Peyer's patch (tissue), 4 donors: ENCODE data around the gene ARHGAP26. TPM values are rescaled to one million over a fixed set of nuclear protein-coding genes. Genes with fewer than 3 reads are reported as not detected.

Experiments
- DNase-seq, 3 donors: peaks; one replicate each; pipeline ENCODE4 v3.0.0-alpha.2; 2017 to 2019
- H3K27ac ChIP-seq, 4 donors: fragments of 200-600 bp; sonication (generic); one replicate each; pipeline ENCODE4 v1.5.1; 2016 to 2019
- H3K27me3 ChIP-seq, 2 donors: fragments of 200-600 bp; sonication (generic); one replicate each; pipeline ENCODE4 v1.5.1; 2019
- H3K36me3 ChIP-seq, 3 donors: fragments of 200-600 bp; sonication (generic); one replicate each; pipeline ENCODE4 v1.5.1; 2016 to 2019
- H3K4me1 ChIP-seq, 4 donors: fragments of 200-600 bp; sonication (generic); one replicate each; pipeline ENCODE4 v1.5.1; 2016 to 2019
- H3K4me3 ChIP-seq, 4 donors: fragments of 200-600 bp; sonication (generic); 1 replicate in 3 of 4; 2 replicates in 1 of 4; pipeline ENCODE4 v1.5.1; 2016 to 2019; ENCODE audit warnings: mild to moderate bottlenecking in 1 of 4
- H3K9me3 ChIP-seq, 4 donors: fragments of 200-600 bp; sonication (generic); one replicate each; pipeline ENCODE4 v1.5.1; 2016 to 2019; ENCODE audit warnings: mild to moderate bottlenecking in 1 of 4
- CTCF ChIP-seq, 6 experiments: fragments of 450-650 bp in 4 of 6; fragments of 200-600 bp in 2 of 6; sonication (generic) in 1 of 6; IDR thresholded peaks; one replicate each; pipeline ENCODE4 v1.5.1; 2017 to 2019; ENCODE audit warnings: antibody characterized with exemption in 6 of 6, mild to moderate bottlenecking in 3 of 6, moderate library complexity in 1 of 6
- POLR2A ChIP-seq, 2 donors: fragments of 450-650 bp; IDR thresholded peaks; one replicate each; pipeline ENCODE4 v1.5.1; 2017; ENCODE audit warnings: antibody characterized with exemption in 2 of 2, mild to moderate bottlenecking in 2 of 2, moderate library complexity in 2 of 2
- total RNA-seq, 4 donors: library from RNA; depleted of rRNA; stranded (reverse); fragments of >200 nt; gene quantifications; one replicate each; pipeline ENCODE4 v1.1.0, GENCODE V29; 2016

ARHGAP26 gene
- total RNA-seq, 4 donors from 2014 or later = 60.1 to 180 (median 126) TPM

- TF ChIP-seq CTCF (IDR thresholded peaks at IDR 0.05) (no peak), POLR2A (IDR thresholded peaks at IDR 0.05) (no peak)
- no peak overlapping the region for H3K4me3 ChIP-seq
- no peaks in the 10 kb centered on the region for H3K27me3 ChIP-seq
- H3K9me3 ChIP-seq = no peaks in the 10 kb centered on the region
- peaks cover 0 to 21% (median 1%) of the 10 kb centered on the region in 4 donors for H3K4me1 ChIP-seq
- H3K27ac ChIP-seq = no peak overlapping the region
- no peak for DNase-seq
- no peaks in the 10 kb centered on the region for H3K36me3 ChIP-seq
Measured at GRCh38 chr5:143105216-143105905, 335.2 kb downstream of the ARHGAP26 start.

DNA sequence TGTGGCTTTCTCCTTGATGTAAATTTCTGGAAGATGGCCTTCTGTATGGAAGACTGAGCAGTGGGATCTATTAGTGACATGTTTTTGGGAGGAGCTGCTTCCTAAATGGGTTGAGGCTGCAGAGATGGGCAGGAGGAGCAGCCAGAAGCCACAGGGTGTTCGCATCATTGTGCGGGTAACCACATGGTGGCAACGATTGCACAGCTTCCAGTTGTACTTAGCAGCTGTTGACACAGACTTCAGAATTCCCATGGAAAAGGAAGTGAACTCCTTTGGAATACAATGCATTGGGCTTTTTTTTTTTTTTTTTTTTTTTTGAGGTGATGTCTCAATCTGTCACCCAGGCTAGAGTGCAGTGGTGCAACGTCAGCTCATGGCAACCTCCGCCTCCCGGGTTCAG is 336.0 kb downstream of the ARHGAP26 start:
- H3K9me3 ChIP-seq = no peaks in the 10 kb centered on the region
- no peak overlapping the region for H3K4me3 ChIP-seq
- TF ChIP-seq POLR2A (IDR thresholded peaks at IDR 0.05) (no peak), CTCF (IDR thresholded peaks at IDR 0.05) (peak in 2 of 6 experiments; percentile 8 to 12)
- H3K27me3 ChIP-seq = no peaks in the 10 kb centered on the region
- H3K27ac ChIP-seq = no peak overlapping the region
- H3K4me1 ChIP-seq = peaks cover 0 to 29% (median 1%) of the 10 kb centered on the region in 4 donors
- DNase-seq = no peak
- no peaks in the 10 kb centered on the region for H3K36me3 ChIP-seq

- Histone ChIP-seq H3K27me3 (no peaks in the 10 kb centered on the region), H3K27ac (no peak overlapping the region), H3K4me1 (peaks cover 0 to 32% (median 1%) of the 10 kb centered on the region in 4 donors), H3K36me3 (no peaks in the 10 kb centered on the region), H3K4me3 (no peak overlapping the region), H3K9me3 (no peaks in the 10 kb centered on the region)
- no peak for TF ChIP-seq CTCF (IDR thresholded peaks at IDR 0.05)
- peak in 2 of 3 donors; percentile 54 to 76 for DNase-seq
Measured at GRCh38 chr5:143108498-143109128, 338.4 kb downstream of the ARHGAP26 start.

GRCh38 chr5:143110591-143110990 is 340.4 kb downstream of the ARHGAP26 start:
- no peaks in the 10 kb centered on the region for H3K9me3 ChIP-seq
- peak overlapping the region in 2 of 4 donors; percentile 20 to 28 for H3K27ac ChIP-seq
- no peak overlapping the region for H3K4me3 ChIP-seq
- no peak for DNase-seq
- no peaks in the 10 kb centered on the region for H3K36me3 ChIP-seq
- no peaks in the 10 kb centered on the region for H3K27me3 ChIP-seq
- H3K4me1 ChIP-seq = peaks cover 0 to 32% (median 1%) of the 10 kb centered on the region in 4 donors
- no peak for TF ChIP-seq POLR2A (IDR thresholded peaks at IDR 0.05)
- no peak for TF ChIP-seq CTCF (IDR thresholded peaks at IDR 0.05)

- Histone ChIP-seq H3K9me3 (no peaks in the 10 kb centered on the region), H3K27ac (no peak overlapping the region), H3K27me3 (no peaks in the 10 kb centered on the region), H3K4me3 (no peak overlapping the region), H3K4me1 (peaks cover 0 to 32% (median 1%) of the 10 kb centered on the region in 4 donors), H3K36me3 (no peaks in the 10 kb centered on the region)
- TF ChIP-seq POLR2A (IDR thresholded peaks at IDR 0.05) (no peak), CTCF (IDR thresholded peaks at IDR 0.05) (no peak)
- no peak for DNase-seq
Measured at GRCh38 chr5:143111799-143112198, 341.6 kb downstream of the ARHGAP26 start.
